ENCODE data around the gene RGS6. TPM values are rescaled to one million over a fixed set of nuclear protein-coding genes. Genes with fewer than 3 reads are reported as not detected.

RGS6 gene
- total and polyA plus RNA-seq, 4 donors: 0.21 to 5.4 (median 0.45) TPM

- no peaks in the 10 kb centered on the region for H3K36me3 ChIP-seq (ENCODE audit: control insufficient read depth in 4 of 4, insufficient read depth in 4 of 4, low read length in 4 of 4)
- H3K4me1 ChIP-seq (ENCODE audit: control insufficient read depth in 5 of 5, insufficient read depth in 5 of 5, low read length in 5 of 5): peaks cover 0 to 27% (median 6%) of the 10 kb centered on the region in 5 donors
- no peak overlapping the region for H3K27ac ChIP-seq (ENCODE audit: low read depth in 1 of 2, low read length in 1 of 2)
- no peaks in the 10 kb centered on the region for H3K27me3 ChIP-seq (ENCODE audit: control insufficient read depth in 3 of 3, insufficient read depth in 3 of 3, low read length in 2 of 3)
- DNase-seq (no peak), ATAC-seq (ENCODE audit: insufficient read depth, low FRiP score) (no peak)
- TF ChIP-seq CTCF (IDR thresholded peaks at IDR 0.05; ENCODE audit: control extremely low read depth, extremely low read depth): no peak
- 81 to 89% methylated on average over 5 of the region's 5 CpGs for WGBS, 2 donors
- H3K9ac ChIP-seq (ENCODE audit: insufficient read depth in 1 of 2, low read length in 2 of 2): no peak overlapping the region
- no peaks in the 10 kb centered on the region for H3K9me3 ChIP-seq (ENCODE audit: control insufficient read depth in 4 of 4, insufficient read depth in 3 of 4, low read length in 3 of 4)
- H3K4me3 ChIP-seq: no peak overlapping the region
Measured at GRCh38 chr14:71988476-71988875, 56.2 kb downstream of the RGS6 start.

- Histone ChIP-seq H3K27me3 (ENCODE audit: control insufficient read depth in 3 of 3, insufficient read depth in 3 of 3, low read length in 2 of 3) (no peaks in the 10 kb centered on the region), H3K9ac (ENCODE audit: insufficient read depth in 1 of 2, low read length in 2 of 2) (no peak overlapping the region), H3K27ac (ENCODE audit: low read depth in 1 of 2, low read length in 1 of 2) (peak overlapping the region in 1 of 2 donors; percentile 40), H3K9me3 (ENCODE audit: control insufficient read depth in 4 of 4, insufficient read depth in 3 of 4, low read length in 3 of 4) (no peaks in the 10 kb centered on the region), H3K4me1 (ENCODE audit: control insufficient read depth in 5 of 5, insufficient read depth in 5 of 5, low read length in 5 of 5) (peaks cover 0 to 27% (median 6%) of the 10 kb centered on the region in 5 donors), H3K36me3 (ENCODE audit: control insufficient read depth in 4 of 4, insufficient read depth in 4 of 4, low read length in 4 of 4) (no peaks in the 10 kb centered on the region), H3K4me3 (no peak overlapping the region)
- ATAC-seq (ENCODE audit: insufficient read depth, low FRiP score): no peak
- no peak for TF ChIP-seq CTCF (IDR thresholded peaks at IDR 0.05; ENCODE audit: control extremely low read depth, extremely low read depth)
- no peak for DNase-seq
- WGBS, 2 donors: 85 to 87% methylated on average over 3 of the region's 3 CpGs
Measured at GRCh38 chr14:71988939-71989338, 56.7 kb downstream of the RGS6 start.

GRCh38 chr14:71994416-71994815 is 62.2 kb downstream of the RGS6 start:
- Histone ChIP-seq H3K27ac (ENCODE audit: low read depth in 1 of 2, low read length in 1 of 2) (no peak overlapping the region), H3K36me3 (ENCODE audit: control insufficient read depth in 4 of 4, insufficient read depth in 4 of 4, low read length in 4 of 4) (no peaks in the 10 kb centered on the region), H3K4me3 (no peak overlapping the region), H3K9me3 (ENCODE audit: control insufficient read depth in 4 of 4, insufficient read depth in 3 of 4, low read length in 3 of 4) (no peaks in the 10 kb centered on the region), H3K27me3 (ENCODE audit: control insufficient read depth in 3 of 3, insufficient read depth in 3 of 3, low read length in 2 of 3) (no peaks in the 10 kb centered on the region), H3K4me1 (ENCODE audit: control insufficient read depth in 5 of 5, insufficient read depth in 5 of 5, low read length in 5 of 5) (peaks cover 0 to 5% (median 0%) of the 10 kb centered on the region in 5 donors), H3K9ac (ENCODE audit: insufficient read depth in 1 of 2, low read length in 2 of 2) (no peak overlapping the region)
- ATAC-seq (ENCODE audit: insufficient read depth, low FRiP score): no peak
- no peak for TF ChIP-seq CTCF (IDR thresholded peaks at IDR 0.05; ENCODE audit: control extremely low read depth, extremely low read depth)
- WGBS, 2 donors: 79 to 94% methylated on average over 5 of the region's 5 CpGs
- no peak for DNase-seq

GRCh38 chr14:71995741-71996140 is 63.5 kb downstream of the RGS6 start:
- H3K9ac ChIP-seq (ENCODE audit: insufficient read depth in 1 of 2, low read length in 2 of 2): no peak overlapping the region
- no peak for TF ChIP-seq CTCF (IDR thresholded peaks at IDR 0.05; ENCODE audit: control extremely low read depth, extremely low read depth)
- 95 to 96% methylated on average over 9 of the region's 9 CpGs for WGBS, 2 donors
- no peak overlapping the region for H3K4me3 ChIP-seq
- DNase-seq (no peak), ATAC-seq (ENCODE audit: insufficient read depth, low FRiP score) (no peak)
- H3K27ac ChIP-seq (ENCODE audit: low read depth in 1 of 2, low read length in 1 of 2): no peak overlapping the region
- no peaks in the 10 kb centered on the region for H3K36me3 ChIP-seq (ENCODE audit: control insufficient read depth in 4 of 4, insufficient read depth in 4 of 4, low read length in 4 of 4)
- H3K27me3 ChIP-seq (ENCODE audit: control insufficient read depth in 3 of 3, insufficient read depth in 3 of 3, low read length in 2 of 3): no peaks in the 10 kb centered on the region
- H3K9me3 ChIP-seq (ENCODE audit: control insufficient read depth in 4 of 4, insufficient read depth in 3 of 4, low read length in 3 of 4): peaks cover 0 to 4% (median 0%) of the 10 kb centered on the region in 4 donors
- peaks cover 0 to 2% (median 0%) of the 10 kb centered on the region in 5 donors for H3K4me1 ChIP-seq (ENCODE audit: control insufficient read depth in 5 of 5, insufficient read depth in 5 of 5, low read length in 5 of 5)

Data from lung (tissue), 12 donors.